ENCODE data around the gene TNS3. TPM values are rescaled to one million over a fixed set of nuclear protein-coding genes. Genes with fewer than 3 reads are reported as not detected.

The TNS3 gene
- total and polyA plus RNA-seq, 2 donors (not counting 1 experiment from before 2014, with no cell fraction given), result 11.4 to 77.5 TPM

DNA sequence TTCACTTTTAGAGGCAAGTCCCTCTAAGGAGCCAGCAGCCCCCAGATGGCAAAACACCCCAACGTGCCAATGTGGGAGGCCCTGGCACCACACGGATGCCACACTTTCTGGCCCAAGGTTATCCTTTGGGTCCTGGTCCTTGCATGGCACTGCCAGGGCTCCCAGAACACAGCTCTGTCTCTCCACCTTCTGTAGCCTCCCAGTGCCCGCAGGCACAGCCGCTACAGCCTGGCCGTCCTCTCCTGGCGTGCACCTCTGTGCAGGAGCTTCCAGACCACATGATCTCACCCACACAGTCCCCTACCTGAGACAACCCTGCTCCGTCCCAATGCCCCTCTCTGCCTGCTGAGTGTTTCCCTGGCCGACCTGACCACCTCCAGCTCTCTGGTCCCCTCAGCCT is 215.0 kb downstream of the TNS3 start:
- H3K4me3 Mint-ChIP-seq, result no peak overlapping the region
- no peaks in the 10 kb centered on the region for H3K4me1 Mint-ChIP-seq
- Histone ChIP-seq H3K4me2 (replicated peaks; ENCODE audit: low read depth, low read length, poor library complexity, severe bottlenecking) (no peak overlapping the region), H3K9me3 (ENCODE audit: control extremely low read depth in 1 of 3, control insufficient read depth in 2 of 3, insufficient read depth in 1 of 3, low read length in 2 of 3) (peaks cover 0 to 2% (median 0%) of the 10 kb centered on the region in 3 donors), H3K27ac (ENCODE audit: low read length in 2 of 2) (no peak overlapping the region), H2AFZ (ENCODE audit: insufficient read depth, low read depth, low read length, poor library complexity, severe bottlenecking) (no peak overlapping the region), H3K79me2 (ENCODE audit: control insufficient read depth, insufficient read depth, low read length) (no peaks in the 10 kb centered on the region), H3K4me3 (ENCODE audit: control extremely low read depth in 1 of 5, extremely low read depth in 1 of 5, insufficient read depth in 1 of 5, low read depth in 2 of 5, low read length in 4 of 5) (no peak overlapping the region), H3K4me1 (ENCODE audit: control insufficient read depth in 2 of 2, insufficient read depth in 2 of 2, low read length in 2 of 2) (no peaks in the 10 kb centered on the region), H3K27me3 (replicated peaks in 1 of 4; ENCODE audit: control extremely low read depth in 1 of 4, control insufficient read depth in 3 of 4, insufficient read depth in 4 of 4, low read length in 3 of 4) (no peaks in the 10 kb centered on the region), H3K36me3 (replicated peaks in 1 of 2; ENCODE audit: control extremely low read depth in 1 of 2, control insufficient read depth in 1 of 2, extremely low read depth in 1 of 2, insufficient read depth in 2 of 2, low read length in 1 of 2) (peaks cover 0 to 31% of the 10 kb centered on the region in 2 experiments), H4K20me1 (ENCODE audit: control insufficient read depth, insufficient read depth, low read length, poor library complexity, severe bottlenecking) (no peaks in the 10 kb centered on the region), H3K9ac (ENCODE audit: low read length) (no peak overlapping the region)
- no peak overlapping the region for H3K27ac Mint-ChIP-seq
- ChIA-PET CTCF (no interaction called here), POLR2A (no interaction called here)
- TF ChIP-seq EZH2 (IDR thresholded peaks at IDR 0.05; ENCODE audit: borderline replicate concordance, insufficient read depth, low read depth, low read length, poor library complexity, severe bottlenecking) (no peak), CTCF (IDR thresholded peaks at IDR 0.05) (no peak)
- intact Hi-C loops (cut with micrococcal nuclease), result no loop called here
- WGBS (ENCODE audit: insufficient coverage), result 96% methylated on average over 8 of the region's 8 CpGs
- no peaks in the 10 kb centered on the region for H3K9me3 Mint-ChIP-seq (ENCODE audit: insufficient read depth)
- DNase-seq, result no peak
- ATAC-seq (ENCODE audit: low read depth), result no peak
- no peaks in the 10 kb centered on the region for H3K27me3 Mint-ChIP-seq

- Histone ChIP-seq H3K79me2 (ENCODE audit: control insufficient read depth, insufficient read depth, low read length) (no peaks in the 10 kb centered on the region), H3K27me3 (replicated peaks in 1 of 4; ENCODE audit: control extremely low read depth in 1 of 4, control insufficient read depth in 3 of 4, insufficient read depth in 4 of 4, low read length in 3 of 4) (no peaks in the 10 kb centered on the region), H3K4me3 (ENCODE audit: control extremely low read depth in 1 of 5, extremely low read depth in 1 of 5, insufficient read depth in 1 of 5, low read depth in 2 of 5, low read length in 4 of 5) (no peak overlapping the region), H3K4me2 (replicated peaks; ENCODE audit: low read depth, low read length, poor library complexity, severe bottlenecking) (no peak overlapping the region), H4K20me1 (ENCODE audit: control insufficient read depth, insufficient read depth, low read length, poor library complexity, severe bottlenecking) (no peaks in the 10 kb centered on the region), H3K36me3 (replicated peaks in 1 of 2; ENCODE audit: control extremely low read depth in 1 of 2, control insufficient read depth in 1 of 2, extremely low read depth in 1 of 2, insufficient read depth in 2 of 2, low read length in 1 of 2) (peaks cover 0 to 31% of the 10 kb centered on the region in 2 experiments), H3K9me3 (ENCODE audit: control extremely low read depth in 1 of 3, control insufficient read depth in 2 of 3, insufficient read depth in 1 of 3, low read length in 2 of 3) (peaks cover 0 to 2% (median 0%) of the 10 kb centered on the region in 3 donors), H3K9ac (ENCODE audit: low read length) (no peak overlapping the region), H3K4me1 (ENCODE audit: control insufficient read depth in 2 of 2, insufficient read depth in 2 of 2, low read length in 2 of 2) (no peaks in the 10 kb centered on the region), H3K27ac (ENCODE audit: low read length in 2 of 2) (no peak overlapping the region), H2AFZ (ENCODE audit: insufficient read depth, low read depth, low read length, poor library complexity, severe bottlenecking) (no peak overlapping the region)
- DNase-seq (no peak), ATAC-seq (ENCODE audit: low read depth) (no peak)
- Mint-ChIP-seq H3K27me3 (no peaks in the 10 kb centered on the region), H3K27ac (no peak overlapping the region), H3K4me1 (no peaks in the 10 kb centered on the region), H3K9me3 (ENCODE audit: insufficient read depth) (no peaks in the 10 kb centered on the region), H3K4me3 (no peak overlapping the region)
- ChIA-PET POLR2A (no interaction called here), CTCF (no interaction called here)
- whole genome bisulfite sequencing (ENCODE audit: insufficient coverage), result 90% methylated on average over 3 of the region's 7 CpGs
- TF ChIP-seq CTCF (IDR thresholded peaks at IDR 0.05) (no peak), EZH2 (IDR thresholded peaks at IDR 0.05; ENCODE audit: borderline replicate concordance, insufficient read depth, low read depth, low read length, poor library complexity, severe bottlenecking) (no peak)
- intact Hi-C loops (cut with micrococcal nuclease), result no loop called here
Measured at GRCh38 chr7:47366211-47366610, 215.7 kb downstream of the TNS3 start.

Data from B cell (primary cell).